ENCODE data around the gene TATDN2.
"Not testable (repeated sequence)": the region's sequence is repeated elsewhere in the genome, so short reads cannot be mapped to it uniquely, and the experiment has no call there.

TATDN2 gene

DNA sequence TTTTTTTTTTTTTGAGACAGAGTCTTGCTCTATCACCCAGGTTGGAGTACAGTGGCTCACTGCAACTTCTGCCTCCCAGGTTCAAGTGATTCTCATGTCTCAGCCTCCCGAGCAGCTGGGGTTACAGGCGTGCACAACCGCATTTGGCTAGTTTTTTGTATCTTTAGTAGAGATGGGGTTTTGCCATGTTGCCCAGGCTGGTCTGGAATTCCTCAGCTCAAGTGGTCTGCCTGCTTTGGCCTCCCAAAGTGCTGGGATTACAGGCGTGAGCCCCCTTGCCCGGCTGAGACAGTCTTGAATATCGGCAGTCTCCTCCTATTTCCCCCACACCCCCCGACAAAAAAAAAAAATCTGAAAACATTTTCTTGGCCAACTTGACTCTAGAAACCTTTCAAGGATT lies 18.7 kb downstream of the TATDN2 start:
- H3K14ac ChIP-seq (ENCODE audit: low read length in 2 of 2); H3K4ac ChIP-seq (ENCODE audit: low read depth in 1 of 2, low read length in 2 of 2); H2BK5ac ChIP-seq (ENCODE audit: low read depth, low read length, poor library complexity, severe bottlenecking); H3K4me2 ChIP-seq (ENCODE audit: low read length, poor library complexity, severe bottlenecking); H3K4me1 ChIP-seq (ENCODE audit: control insufficient read depth, insufficient read depth, low read depth, low read length); H2BK120ac ChIP-seq (ENCODE audit: low read depth, low read length); DNase-seq; H4K8ac ChIP-seq (ENCODE audit: low read length); H2BK12ac ChIP-seq (ENCODE audit: low read length in 2 of 2); H4K91ac ChIP-seq (ENCODE audit: low read length); H2BK15ac ChIP-seq (ENCODE audit: low read depth, poor library complexity, severe bottlenecking); H3K4me3 ChIP-seq (ENCODE audit: insufficient read depth in 1 of 2, low read depth in 1 of 2, low read length in 2 of 2); H3K9me3 ChIP-seq (ENCODE audit: control insufficient read depth, low read length); H2AK5ac ChIP-seq (ENCODE audit: low read length, severe bottlenecking); H3K23ac ChIP-seq (ENCODE audit: low read length in 2 of 2); H2AFZ ChIP-seq (ENCODE audit: low read depth, low read length); H3K27me3 ChIP-seq (ENCODE audit: control insufficient read depth in 1 of 2, insufficient read depth in 1 of 2, low read length in 2 of 2); H3K9ac ChIP-seq (ENCODE audit: low read length); H3K18ac ChIP-seq (ENCODE audit: low read depth in 1 of 2, low read length in 2 of 2); H3K27ac ChIP-seq (ENCODE audit: low read length, poor library complexity, severe bottlenecking): not testable (repeated sequence)
- peaks cover 19% of the 10 kb centered on the region for H3K79me1 ChIP-seq (replicated peaks; ENCODE audit: low read length, poor library complexity, severe bottlenecking)
- WGBS = 97% methylated on average over 4 of the region's 7 CpGs
- H3K36me3 ChIP-seq (ENCODE audit: control insufficient read depth in 1 of 2, insufficient read depth in 2 of 2, low read depth in 1 of 2, low read length in 2 of 2) = peaks cover 22 to 61% of the 10 kb centered on the region in 2 experiments

- H3K36me3 ChIP-seq (ENCODE audit: control insufficient read depth in 1 of 2, insufficient read depth in 2 of 2, low read depth in 1 of 2, low read length in 2 of 2) = peaks cover 31 to 62% of the 10 kb centered on the region in 2 experiments
- H2BK5ac ChIP-seq (ENCODE audit: low read depth, low read length, poor library complexity, severe bottlenecking) = no peak overlapping the region
- no peak overlapping the region for H3K27ac ChIP-seq (ENCODE audit: low read length, poor library complexity, severe bottlenecking)
- H4K8ac ChIP-seq (ENCODE audit: low read length) = no peak overlapping the region
- H2AK5ac ChIP-seq (ENCODE audit: low read length, severe bottlenecking) = no peak overlapping the region
- no peak overlapping the region for H2BK12ac ChIP-seq (ENCODE audit: low read length in 2 of 2)
- no peak overlapping the region for H2AFZ ChIP-seq (ENCODE audit: low read depth, low read length)
- no peak overlapping the region for H3K4ac ChIP-seq (ENCODE audit: low read depth in 1 of 2, low read length in 2 of 2)
- no peaks in the 10 kb centered on the region for H3K27me3 ChIP-seq (ENCODE audit: control insufficient read depth in 1 of 2, insufficient read depth in 1 of 2, low read length in 2 of 2)
- H3K4me2 ChIP-seq (ENCODE audit: low read length, poor library complexity, severe bottlenecking) = no peak overlapping the region
- no peaks in the 10 kb centered on the region for H3K9me3 ChIP-seq (ENCODE audit: control insufficient read depth, low read length)
- H2BK120ac ChIP-seq (ENCODE audit: low read depth, low read length) = no peak overlapping the region
- no peak overlapping the region for H3K9ac ChIP-seq (ENCODE audit: low read length)
- no peak overlapping the region for H2BK15ac ChIP-seq (ENCODE audit: low read depth, poor library complexity, severe bottlenecking)
- no peak for DNase-seq
- peaks cover 19% of the 10 kb centered on the region for H3K79me1 ChIP-seq (replicated peaks; ENCODE audit: low read length, poor library complexity, severe bottlenecking)
- no peak overlapping the region for H3K18ac ChIP-seq (ENCODE audit: low read depth in 1 of 2, low read length in 2 of 2)
- no peak overlapping the region for H3K23ac ChIP-seq (ENCODE audit: low read length in 2 of 2)
- H3K4me1 ChIP-seq (ENCODE audit: control insufficient read depth, insufficient read depth, low read depth, low read length) = peaks cover 4% of the 10 kb centered on the region
- no peak overlapping the region for H4K91ac ChIP-seq (ENCODE audit: low read length)
- H3K4me3 ChIP-seq (ENCODE audit: insufficient read depth in 1 of 2, low read depth in 1 of 2, low read length in 2 of 2) = no peak overlapping the region
- H3K14ac ChIP-seq (ENCODE audit: low read length in 2 of 2) = no peak overlapping the region
Observed at GRCh38 chr3:10268116-10268515, 19.9 kb downstream of the TATDN2 start.

DNA sequence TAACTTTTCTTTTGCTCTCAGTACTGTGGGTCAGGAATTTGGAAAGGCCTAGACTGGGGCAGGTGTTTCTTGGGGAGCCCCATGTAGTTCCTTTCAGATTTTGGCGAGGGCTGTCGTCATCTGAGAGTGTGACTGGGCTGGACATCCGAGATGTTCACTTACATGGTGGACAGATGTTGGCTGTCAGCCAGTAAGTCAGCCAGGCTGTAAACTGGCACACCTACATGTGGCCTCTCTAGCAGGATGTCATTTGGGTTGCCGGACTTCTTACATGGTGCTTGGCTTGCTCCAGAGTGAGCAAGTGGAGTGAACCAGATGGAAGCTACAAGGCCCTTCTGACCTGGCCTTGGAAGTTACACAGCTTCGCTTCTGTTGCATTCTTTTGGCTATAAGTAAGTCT lies 20.7 kb downstream of the TATDN2 start:
- peaks cover 21% of the 10 kb centered on the region for H3K79me1 ChIP-seq (replicated peaks; ENCODE audit: low read length, poor library complexity, severe bottlenecking)
- no peak overlapping the region for H2BK5ac ChIP-seq (ENCODE audit: low read depth, low read length, poor library complexity, severe bottlenecking)
- peak overlapping the region; percentile 45 for H4K8ac ChIP-seq (ENCODE audit: low read length)
- H2BK15ac ChIP-seq (ENCODE audit: low read depth, poor library complexity, severe bottlenecking) = no peak overlapping the region
- H3K4me3 ChIP-seq (ENCODE audit: insufficient read depth in 1 of 2, low read depth in 1 of 2, low read length in 2 of 2) = no peak overlapping the region
- H3K14ac ChIP-seq (ENCODE audit: low read length in 2 of 2) = peak overlapping the region in 1 of 2 experiments; percentile 14
- H3K4ac ChIP-seq (ENCODE audit: low read depth in 1 of 2, low read length in 2 of 2) = no peak overlapping the region
- peaks cover 5% of the 10 kb centered on the region for H3K4me1 ChIP-seq (ENCODE audit: control insufficient read depth, insufficient read depth, low read depth, low read length)
- no peak overlapping the region for H3K18ac ChIP-seq (ENCODE audit: low read depth in 1 of 2, low read length in 2 of 2)
- no peak overlapping the region for H2BK12ac ChIP-seq (ENCODE audit: low read length in 2 of 2)
- no peak overlapping the region for H2AFZ ChIP-seq (ENCODE audit: low read depth, low read length)
- 97% methylated on average over 5 of the region's 5 CpGs for WGBS
- no peak overlapping the region for H3K27ac ChIP-seq (ENCODE audit: low read length, poor library complexity, severe bottlenecking)
- peaks cover 31 to 64% of the 10 kb centered on the region in 2 experiments for H3K36me3 ChIP-seq (ENCODE audit: control insufficient read depth in 1 of 2, insufficient read depth in 2 of 2, low read depth in 1 of 2, low read length in 2 of 2)
- H2AK5ac ChIP-seq (ENCODE audit: low read length, severe bottlenecking) = no peak overlapping the region
- H2BK120ac ChIP-seq (ENCODE audit: low read depth, low read length) = no peak overlapping the region
- no peak overlapping the region for H4K91ac ChIP-seq (ENCODE audit: low read length)
- H3K9me3 ChIP-seq (ENCODE audit: control insufficient read depth, low read length) = no peaks in the 10 kb centered on the region
- DNase-seq = no peak
- no peak overlapping the region for H3K9ac ChIP-seq (ENCODE audit: low read length)
- H3K23ac ChIP-seq (ENCODE audit: low read length in 2 of 2) = no peak overlapping the region
- H3K4me2 ChIP-seq (ENCODE audit: low read length, poor library complexity, severe bottlenecking) = no peak overlapping the region
- no peaks in the 10 kb centered on the region for H3K27me3 ChIP-seq (ENCODE audit: control insufficient read depth in 1 of 2, insufficient read depth in 1 of 2, low read length in 2 of 2)

DNA sequence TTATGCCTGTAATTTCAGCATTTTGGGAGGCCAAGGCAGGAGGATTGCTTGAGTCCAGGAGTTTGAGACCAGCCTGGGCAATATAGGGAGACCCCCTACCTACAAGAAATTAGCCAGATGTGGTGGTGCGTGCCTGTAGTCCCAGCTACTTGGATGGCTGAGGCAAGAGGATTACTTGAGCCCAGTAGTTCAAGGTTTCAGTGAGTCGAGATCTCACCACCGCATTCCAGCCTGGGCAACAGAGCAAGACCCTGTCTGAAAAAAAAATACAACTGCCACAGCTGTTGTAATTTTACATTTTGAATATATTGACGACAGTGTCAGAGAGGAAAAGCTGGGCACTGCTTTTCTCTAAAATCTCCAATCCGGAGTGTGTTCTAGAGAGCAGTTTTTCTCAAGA lies 21.2 kb downstream of the TATDN2 start:
- no peak overlapping the region for H3K18ac ChIP-seq (ENCODE audit: low read depth in 1 of 2, low read length in 2 of 2)
- no peak overlapping the region for H3K23ac ChIP-seq (ENCODE audit: low read length in 2 of 2)
- no peak overlapping the region for H3K4me2 ChIP-seq (ENCODE audit: low read length, poor library complexity, severe bottlenecking)
- no peak overlapping the region for H2BK5ac ChIP-seq (ENCODE audit: low read depth, low read length, poor library complexity, severe bottlenecking)
- H2AK5ac ChIP-seq (ENCODE audit: low read length, severe bottlenecking) = no peak overlapping the region
- H3K4ac ChIP-seq (ENCODE audit: low read depth in 1 of 2, low read length in 2 of 2) = no peak overlapping the region
- H3K4me3 ChIP-seq (ENCODE audit: insufficient read depth in 1 of 2, low read depth in 1 of 2, low read length in 2 of 2) = no peak overlapping the region
- H2BK15ac ChIP-seq (ENCODE audit: low read depth, poor library complexity, severe bottlenecking) = no peak overlapping the region
- peaks cover 20% of the 10 kb centered on the region for H3K79me1 ChIP-seq (replicated peaks; ENCODE audit: low read length, poor library complexity, severe bottlenecking)
- H3K9me3 ChIP-seq (ENCODE audit: control insufficient read depth, low read length) = no peaks in the 10 kb centered on the region
- no peak overlapping the region for H2BK120ac ChIP-seq (ENCODE audit: low read depth, low read length)
- H3K4me1 ChIP-seq (ENCODE audit: control insufficient read depth, insufficient read depth, low read depth, low read length) = peaks cover 6% of the 10 kb centered on the region
- H3K27ac ChIP-seq (ENCODE audit: low read length, poor library complexity, severe bottlenecking) = no peak overlapping the region
- H4K8ac ChIP-seq (ENCODE audit: low read length) = no peak overlapping the region
- peaks cover 31 to 61% of the 10 kb centered on the region in 2 experiments for H3K36me3 ChIP-seq (ENCODE audit: control insufficient read depth in 1 of 2, insufficient read depth in 2 of 2, low read depth in 1 of 2, low read length in 2 of 2)
- H3K9ac ChIP-seq (ENCODE audit: low read length) = no peak overlapping the region
- 91% methylated on average over 3 of the region's 5 CpGs for WGBS
- H4K91ac ChIP-seq (ENCODE audit: low read length) = no peak overlapping the region
- H3K27me3 ChIP-seq (ENCODE audit: control insufficient read depth in 1 of 2, insufficient read depth in 1 of 2, low read length in 2 of 2) = no peaks in the 10 kb centered on the region
- H2AFZ ChIP-seq (ENCODE audit: low read depth, low read length) = no peak overlapping the region
- no peak overlapping the region for H2BK12ac ChIP-seq (ENCODE audit: low read length in 2 of 2)
- no peak overlapping the region for H3K14ac ChIP-seq (ENCODE audit: low read length in 2 of 2)
- no peak for DNase-seq
